Thoracic aorta (tissue), 2 donors: ENCODE measurements around the gene HDAC9. TPM values are rescaled to one million over a fixed set of nuclear protein-coding genes. Genes with fewer than 3 reads are reported as not detected.

Experiments used
- ATAC-seq: fragments of 150-250 bp; one replicate; pipeline ENCODE4 v1.8.0; 2017; ENCODE audit warnings: low read depth; ENCODE audit not compliant: insufficient number of reproducible peaks, low FRiP score
- DNase-seq: peaks from one replicate; pipeline ENCODE4 v3.0.0-alpha.2; 2020; ENCODE audit warnings: low spot score
- H3K27ac ChIP-seq, 2 donors: fragments of 200-600 bp; sonication (generic); 1 replicate in 1 of 2; 2 replicates in 1 of 2; pipeline ENCODE4 v1.5.1; 2016; ENCODE audit warnings: mild to moderate bottlenecking in 2 of 2, moderate library complexity in 2 of 2
- H3K27me3 ChIP-seq: fragments of 200-600 bp; sonication (generic); replicated peaks from 2 replicates; pipeline ENCODE4 v1.6.0; 2016; ENCODE audit warnings: mild to moderate bottlenecking; ENCODE audit not compliant: insufficient read depth
- H3K36me3 ChIP-seq: fragments of 200-600 bp; sonication (generic); one replicate; pipeline ENCODE4 v1.5.1; 2016
- H3K4me1 ChIP-seq, 2 donors: fragments of 200-600 bp; sonication (generic); 1 replicate in 1 of 2; 2 replicates in 1 of 2; pipeline versions ENCODE4 v1.5.1 to v1.6.0; 2016; ENCODE audit warnings: low read depth in 2 of 2, mild to moderate bottlenecking in 1 of 2; ENCODE audit not compliant: control insufficient read depth in 1 of 2
- H3K4me3 ChIP-seq: fragments of 200-600 bp; sonication (generic); 2 replicates; pipeline ENCODE4 v1.5.1; 2016; ENCODE audit warnings: mild to moderate bottlenecking
- H3K9me3 ChIP-seq: fragments of 200-600 bp; sonication (generic); 2 replicates; pipeline ENCODE4 v1.5.1; 2016
- CTCF ChIP-seq: fragments of 200-600 bp; sonication (generic); IDR thresholded peaks from one replicate; pipeline ENCODE4 v1.5.1; 2019; ENCODE audit warnings: antibody characterized with exemption
- total RNA-seq, 2 donors: library from RNA; depleted of rRNA; stranded (reverse); fragments of >200 nt; gene quantifications; one replicate each; pipeline versions ENCODE4 v1.1.0 to v1.2.3, GENCODE V29; 2016

Gene HDAC9
- total RNA-seq, 2 donors from 2014 or later: 64.1 to 81.6 TPM

- Histone ChIP-seq H3K4me3 (no peak overlapping the region), H3K27ac (no peak overlapping the region), H3K4me1 (no peaks in the 10 kb centered on the region), H3K27me3 (no peaks in the 10 kb centered on the region), H3K9me3 (no peaks in the 10 kb centered on the region), H3K36me3 (no peaks in the 10 kb centered on the region)
- TF ChIP-seq CTCF: no peak
- ATAC-seq (no peak), DNase-seq (no peak)
Measured at GRCh38 chr7:18927134-18927533, 431.6 kb downstream of the HDAC9 start.

GRCh38 chr7:18936265-18936664 is 440.7 kb downstream of the HDAC9 start:
- Histone ChIP-seq H3K9me3 (no peaks in the 10 kb centered on the region), H3K4me3 (no peak overlapping the region), H3K27me3 (no peaks in the 10 kb centered on the region), H3K27ac (no peak overlapping the region), H3K36me3 (no peaks in the 10 kb centered on the region), H3K4me1 (peaks cover 9 to 10% of the 10 kb centered on the region in 2 donors)
- ATAC-seq: no peak
- no peak for TF ChIP-seq CTCF
- DNase-seq: no peak

GRCh38 chr7:18939771-18940592 is 444.4 kb downstream of the HDAC9 start:
- ATAC-seq (no peak), DNase-seq (no peak)
- Histone ChIP-seq H3K9me3 (no peaks in the 10 kb centered on the region), H3K27me3 (no peaks in the 10 kb centered on the region), H3K27ac (no peak overlapping the region), H3K36me3 (no peaks in the 10 kb centered on the region), H3K4me3 (no peak overlapping the region), H3K4me1 (peaks cover 9 to 10% of the 10 kb centered on the region in 2 donors)
- TF ChIP-seq CTCF: no peak

GRCh38 chr7:18940593-18941134 is 445.1 kb downstream of the HDAC9 start:
- DNase-seq: no peak
- no peak for TF ChIP-seq CTCF
- Histone ChIP-seq H3K36me3 (no peaks in the 10 kb centered on the region), H3K4me1 (peaks cover 9 to 10% of the 10 kb centered on the region in 2 donors), H3K4me3 (no peak overlapping the region), H3K27ac (no peak overlapping the region), H3K9me3 (no peaks in the 10 kb centered on the region), H3K27me3 (no peaks in the 10 kb centered on the region)
- no peak for ATAC-seq

- peaks cover 9 to 10% of the 10 kb centered on the region in 2 donors for H3K4me1 ChIP-seq
- no peak overlapping the region for H3K27ac ChIP-seq
- H3K9me3 ChIP-seq: no peaks in the 10 kb centered on the region
- no peaks in the 10 kb centered on the region for H3K27me3 ChIP-seq
- DNase-seq: no peak
- H3K4me3 ChIP-seq: no peak overlapping the region
- ATAC-seq: no peak
- H3K36me3 ChIP-seq: no peaks in the 10 kb centered on the region
- no peak for TF ChIP-seq CTCF
Measured at GRCh38 chr7:18941207-18941606, 445.7 kb downstream of the HDAC9 start.
